Measurements from ENCODE around the gene PER1. TPM values are rescaled to one million over a fixed set of nuclear protein-coding genes. Genes with fewer than 3 reads are reported as not detected.

PER1 gene
- total and polyA plus RNA-seq, 2 of the 13 experiments (the other 11 are each of a cell fraction or from before 2014, with no cell fraction given): 2.6 to 3.6 TPM

DNA sequence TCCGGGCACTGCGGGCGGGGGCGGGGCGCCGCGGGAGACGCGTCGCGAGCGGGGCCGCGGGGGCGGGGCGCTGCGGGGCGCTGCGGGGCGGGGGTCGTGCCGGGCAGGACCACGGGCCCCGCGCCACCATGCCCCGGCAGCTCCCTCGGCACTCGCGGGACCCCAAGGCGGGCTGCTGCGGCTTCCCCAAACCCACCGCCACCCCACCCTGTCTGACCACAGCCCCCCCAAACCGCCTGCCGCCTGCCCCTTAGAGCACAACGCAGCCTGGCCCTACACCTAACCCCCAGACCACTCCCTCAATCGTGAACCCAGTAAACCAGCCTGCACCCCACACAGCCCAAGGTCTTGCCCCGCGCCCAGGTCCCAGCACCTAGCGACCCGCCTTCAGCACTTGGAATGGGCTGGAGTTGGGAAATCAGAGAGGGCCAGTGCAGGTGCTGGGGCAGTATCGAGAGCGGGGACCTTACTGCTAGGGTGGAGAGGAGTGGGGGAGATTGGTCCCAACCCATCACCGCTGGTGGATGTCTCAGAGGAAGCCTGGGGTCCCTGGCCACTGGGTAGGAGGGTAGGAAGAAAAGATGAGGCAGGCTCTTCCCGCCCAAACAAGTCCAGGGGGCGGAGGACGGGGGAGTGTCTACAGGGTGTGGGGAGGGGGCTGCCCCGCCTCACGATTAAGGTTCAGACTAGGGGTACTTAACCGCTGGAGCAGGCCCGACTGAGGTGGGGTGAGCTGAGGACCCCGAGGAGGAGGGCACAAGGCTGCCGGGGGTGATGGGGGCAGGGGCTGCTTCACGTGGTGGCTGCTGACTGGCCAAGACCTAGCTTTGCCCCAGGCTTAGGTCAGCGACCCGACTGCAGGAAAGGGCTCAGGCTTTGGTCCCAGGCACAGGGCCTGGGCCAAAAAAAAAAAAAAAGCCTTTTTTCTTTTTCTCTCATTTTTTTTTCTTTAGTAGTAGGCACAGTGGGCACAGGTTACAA is 11.1 kb upstream of the PER1 start (continued):
- TF ChIP-seq, protein P1, sequence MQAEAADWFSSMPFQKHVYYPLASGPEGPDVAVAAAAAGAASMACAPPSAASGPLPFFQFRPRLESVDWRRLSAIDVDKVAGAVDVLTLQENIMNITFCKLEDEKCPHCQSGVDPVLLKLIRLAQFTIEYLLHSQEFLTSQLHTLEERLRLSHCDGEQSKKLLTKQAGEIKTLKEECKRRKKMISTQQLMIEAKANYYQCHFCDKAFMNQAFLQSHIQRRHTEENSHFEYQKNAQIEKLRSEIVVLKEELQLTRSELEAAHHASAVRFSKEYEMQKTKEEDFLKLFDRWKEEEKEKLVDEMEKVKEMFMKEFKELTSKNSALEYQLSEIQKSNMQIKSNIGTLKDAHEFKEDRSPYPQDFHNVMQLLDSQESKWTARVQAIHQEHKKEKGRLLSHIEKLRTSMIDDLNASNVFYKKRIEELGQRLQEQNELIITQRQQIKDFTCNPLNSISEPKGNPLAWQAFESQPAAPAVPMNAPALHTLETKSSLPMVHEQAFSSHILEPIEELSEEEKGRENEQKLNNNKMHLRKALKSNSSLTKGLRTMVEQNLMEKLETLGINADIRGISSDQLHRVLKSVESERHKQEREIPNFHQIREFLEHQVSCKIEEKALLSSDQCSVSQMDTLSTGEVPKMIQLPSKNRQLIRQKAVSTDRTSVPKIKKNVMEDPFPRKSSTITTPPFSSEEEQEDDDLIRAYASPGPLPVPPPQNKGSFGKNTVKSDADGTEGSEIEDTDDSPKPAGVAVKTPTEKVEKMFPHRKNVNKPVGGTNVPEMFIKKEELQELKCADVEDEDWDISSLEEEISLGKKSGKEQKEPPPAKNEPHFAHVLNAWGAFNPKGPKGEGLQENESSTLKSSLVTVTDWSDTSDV (CRISPR knock-in tag; IDR thresholded peaks at IDR 0.05): no peak
- TF ChIP-seq, protein P2, sequence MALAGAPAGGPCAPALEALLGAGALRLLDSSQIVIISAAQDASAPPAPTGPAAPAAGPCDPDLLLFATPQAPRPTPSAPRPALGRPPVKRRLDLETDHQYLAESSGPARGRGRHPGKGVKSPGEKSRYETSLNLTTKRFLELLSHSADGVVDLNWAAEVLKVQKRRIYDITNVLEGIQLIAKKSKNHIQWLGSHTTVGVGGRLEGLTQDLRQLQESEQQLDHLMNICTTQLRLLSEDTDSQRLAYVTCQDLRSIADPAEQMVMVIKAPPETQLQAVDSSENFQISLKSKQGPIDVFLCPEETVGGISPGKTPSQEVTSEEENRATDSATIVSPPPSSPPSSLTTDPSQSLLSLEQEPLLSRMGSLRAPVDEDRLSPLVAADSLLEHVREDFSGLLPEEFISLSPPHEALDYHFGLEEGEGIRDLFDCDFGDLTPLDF (CRISPR knock-in tag; IDR thresholded peaks at IDR 0.05): 0 out of 2 replicates have a peak, but pooled peaks have one; percentile 14
- TF ChIP-seq SKI (IDR thresholded peaks at IDR 0.05; ENCODE audit: partially characterized antibody): no peak
- TF ChIP-seq MBNL3 (CRISPR knock-in tag; conservative IDR thresholded peaks at IDR 0.05): no peak
- 0 out of 2 replicates have a peak, but pooled peaks have one; percentile 32 for TF ChIP-seq SAP130 (CRISPR knock-in tag; IDR thresholded peaks at IDR 0.05; ENCODE audit: low read depth)
- no peak for TF ChIP-seq NR3C1 (CRISPR knock-in tag; IDR thresholded peaks at IDR 0.05)
- 0 out of 2 replicates have a peak, but pooled peaks have one; percentile 17 for TF ChIP-seq REL (CRISPR knock-in tag; conservative IDR thresholded peaks at IDR 0.05)
- TF ChIP-seq ZBTB7A (CRISPR knock-in tag; IDR thresholded peaks at IDR 0.05): peak; percentile 79
- TF ChIP-seq SP4 (CRISPR knock-in tag; IDR thresholded peaks at IDR 0.05): no peak
- peak; percentile 64 for TF ChIP-seq ZFX (CRISPR knock-in tag; IDR thresholded peaks at IDR 0.05; ENCODE audit: low read depth)
- TF ChIP-seq HES4 (CRISPR knock-in tag; IDR thresholded peaks at IDR 0.05; ENCODE audit: borderline replicate concordance): 0 out of 2 replicates have a peak, but pooled peaks have one; percentile 8
- TF ChIP-seq, protein P3, sequence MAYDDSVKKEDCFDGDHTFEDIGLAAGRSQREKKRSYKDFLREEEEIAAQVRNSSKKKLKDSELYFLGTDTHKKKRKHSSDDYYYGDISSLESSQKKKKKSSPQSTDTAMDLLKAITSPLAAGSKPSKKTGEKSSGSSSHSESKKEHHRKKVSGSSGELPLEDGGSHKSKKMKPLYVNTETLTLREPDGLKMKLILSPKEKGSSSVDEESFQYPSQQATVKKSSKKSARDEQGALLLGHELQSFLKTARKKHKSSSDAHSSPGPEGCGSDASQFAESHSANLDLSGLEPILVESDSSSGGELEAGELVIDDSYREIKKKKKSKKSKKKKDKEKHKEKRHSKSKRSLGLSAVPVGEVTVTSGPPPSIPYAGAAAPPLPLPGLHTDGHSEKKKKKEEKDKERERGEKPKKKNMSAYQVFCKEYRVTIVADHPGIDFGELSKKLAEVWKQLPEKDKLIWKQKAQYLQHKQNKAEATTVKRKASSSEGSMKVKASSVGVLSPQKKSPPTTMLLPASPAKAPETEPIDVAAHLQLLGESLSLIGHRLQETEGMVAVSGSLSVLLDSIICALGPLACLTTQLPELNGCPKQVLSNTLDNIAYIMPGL (CRISPR knock-in tag; IDR thresholded peaks at IDR 0.05; ENCODE audit: borderline replicate concordance in 1 of 2, low read depth in 1 of 2): peak in 1 of 2 experiments; percentile 18; a peak in 2 of 4 replicates
- no peak for TF ChIP-seq PHB2 (IDR thresholded peaks at IDR 0.05; ENCODE audit: partially characterized antibody)
- TF ChIP-seq ZNF652 (CRISPR knock-in tag; IDR thresholded peaks at IDR 0.05; ENCODE audit: borderline replicate concordance, low read depth): no peak
- TF ChIP-seq ERF (CRISPR knock-in tag; IDR thresholded peaks at IDR 0.05): 0 out of 2 replicates have a peak, but pooled peaks have one; percentile 2
- no peak for TF ChIP-seq ZNF816 (CRISPR knock-in tag; IDR thresholded peaks at IDR 0.05; ENCODE audit: borderline replicate concordance)
- no peak for TF ChIP-seq NFYB (CRISPR knock-in tag; IDR thresholded peaks at IDR 0.05)
- TF ChIP-seq MEIS2 (CRISPR knock-in tag; IDR thresholded peaks at IDR 0.05): peak; percentile 14; the same call in 1 of the 2 replicates

All from HepG2 (cell line).